ENCODE measurements around the gene POLR2J3.
"Not testable (repeated sequence)": the region's sequence is repeated elsewhere in the genome, so short reads cannot be mapped to it uniquely, and the experiment has no call there.

- not testable (repeated sequence) for TF ChIP-seq CTCF, EZH2phosphoT487, EZH2 (IDR thresholded peaks at IDR 0.05)
Measured at GRCh38 chr7:102532127-102532526, 40.3 kb downstream of the POLR2J3 start.
